Breast epithelium (tissue), 4 donors: ENCODE data around the gene SLC37A3. TPM values are rescaled to one million over a fixed set of nuclear protein-coding genes. Genes with fewer than 3 reads are reported as not detected.
"Not testable (repeated sequence)": the region's sequence is repeated elsewhere in the genome, so short reads cannot be mapped to it uniquely, and the experiment has no call there.

Experiments used
- DNase-seq, 2 donors: peaks; one replicate each; pipeline ENCODE4 v3.0.0-alpha.2; 2019; ENCODE audit warnings: low spot score in 2 of 2
- H3K27ac ChIP-seq, 2 donors: fragments of 200-600 bp; sonication (generic) in 1 of 2; one replicate each; pipeline ENCODE4 v1.5.1; 2016 to 2019; ENCODE audit warnings: mild to moderate bottlenecking in 1 of 2
- H3K27me3 ChIP-seq, 2 donors: fragments of 200-600 bp; sonication (generic) in 1 of 2; one replicate each; pipeline versions ENCODE4 v1.5.1 to v1.6.0; 2017 to 2019; ENCODE audit warnings: control low read depth in 1 of 2, mild to moderate bottlenecking in 1 of 2
- H3K36me3 ChIP-seq: fragments of 200-600 bp; one replicate; pipeline ENCODE4 v1.5.1; 2019
- H3K4me1 ChIP-seq, 2 donors: fragments of 200-600 bp; sonication (generic); one replicate each; pipeline ENCODE4 v1.5.1; 2016 to 2019; ENCODE audit warnings: control low read depth in 1 of 2
- H3K4me3 ChIP-seq, 3 donors: fragments of 200-600 bp; sonication (generic); 1 replicate in 2 of 3; 2 replicates in 1 of 3; pipeline ENCODE4 v1.5.1; 2016 to 2019; ENCODE audit warnings: mild to moderate bottlenecking in 3 of 3, moderate library complexity in 2 of 3
- H3K9me3 ChIP-seq, 2 donors: fragments of 200-600 bp; sonication (generic) in 1 of 2; one replicate each; pipeline ENCODE4 v1.5.1; 2016 to 2019; ENCODE audit warnings: control low read depth in 1 of 2
- POLR2A ChIP-seq: fragments of 450-650 bp; IDR thresholded peaks from one replicate; pipeline ENCODE4 v1.6.1; 2016; ENCODE audit warnings: antibody characterized with exemption, mild to moderate bottlenecking, moderate library complexity
- POLR2AphosphoS5 ChIP-seq, 3 donors: sonication (generic); formaldehyde crosslinking; IDR thresholded peaks; one replicate each; pipeline ENCODE4 v1.6.1; 2017; ENCODE audit warnings: antibody characterized with exemption in 3 of 3
- intact Hi-C: fragments of 100-400 bp; cut with DNase I; formaldehyde crosslinking; loops from one replicate; pipeline ENCODE4 v1.15.1; 2023; ENCODE audit warnings: low total_unique reads
- total RNA-seq, 3 donors: library from RNA; depleted of rRNA; stranded (reverse); fragments of >200 nt; gene quantifications; one replicate each; pipeline ENCODE4 v1.1.0, GENCODE V29; 2016
- TF ChIP-seq, protein P1 (sequence below), 3 donors: fragments of 450-650 bp; IDR thresholded peaks; one replicate each; pipeline ENCODE4 v1.5.1; 2016 to 2017; ENCODE audit warnings: antibody characterized with exemption in 3 of 3, mild to moderate bottlenecking in 3 of 3, moderate library complexity in 3 of 3

SLC37A3 gene
- total RNA-seq, 3 donors from 2014 or later: 64.0 to 89.8 (median 79.3) TPM

DNA sequence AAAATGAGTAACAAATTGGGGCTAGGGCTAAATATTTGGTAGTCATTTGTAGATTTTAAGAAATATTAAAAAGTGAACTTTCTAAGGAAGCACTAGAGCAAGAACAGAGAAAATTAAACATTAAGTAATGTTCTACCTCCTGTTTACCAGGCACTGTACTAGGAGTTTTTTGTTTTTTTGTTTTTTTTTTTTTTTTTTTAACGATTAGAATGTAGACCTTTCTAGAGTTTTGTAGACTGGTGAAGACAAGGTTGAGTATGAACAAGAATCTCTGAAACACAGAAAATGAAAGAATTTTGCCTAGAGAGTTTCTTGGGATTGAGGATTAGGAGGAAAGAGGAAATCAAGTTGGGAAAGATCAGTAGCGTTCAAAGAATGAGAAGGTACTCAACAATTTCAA lies 73.6 kb downstream of the SLC37A3 start:
- H3K4me3 ChIP-seq: no peak overlapping the region
- no peak overlapping the region for H3K27ac ChIP-seq
- no peaks in the 10 kb centered on the region for H3K9me3 ChIP-seq
- TF ChIP-seq POLR2A: no peak
- peaks cover 0 to 9% of the 10 kb centered on the region in 2 donors for H3K4me1 ChIP-seq
- DNase-seq: no peak
- no peaks in the 10 kb centered on the region for H3K36me3 ChIP-seq
- intact Hi-C loops: no loop called here
- H3K27me3 ChIP-seq: no peaks in the 10 kb centered on the region

DNA sequence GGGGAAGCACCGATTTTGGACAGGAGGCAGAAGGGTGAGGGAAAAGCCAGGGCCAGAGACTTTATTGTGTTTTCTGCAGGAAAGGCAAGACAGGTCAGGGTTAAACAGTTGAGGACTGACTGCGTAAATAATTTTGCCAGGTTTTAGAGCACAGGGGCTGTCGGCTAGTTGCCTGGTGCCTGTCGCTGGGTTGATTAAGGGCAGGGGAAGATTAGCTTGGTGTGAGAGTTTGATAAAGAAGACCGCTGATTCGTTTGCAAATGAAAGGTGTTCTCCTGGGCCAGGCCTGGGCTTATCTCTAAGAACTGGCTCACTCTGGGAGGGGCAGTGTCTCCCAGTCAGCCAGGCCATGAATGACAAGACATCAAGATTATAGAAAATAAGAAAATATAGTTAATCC lies 75.6 kb downstream of the SLC37A3 start:
- no peaks in the 10 kb centered on the region for H3K36me3 ChIP-seq
- H3K9me3 ChIP-seq: no peaks in the 10 kb centered on the region
- H3K27ac ChIP-seq: no peak overlapping the region
- intact Hi-C loops: no loop called here
- no peak overlapping the region for H3K4me3 ChIP-seq
- DNase-seq: no peak
- peaks cover 0 to 9% of the 10 kb centered on the region in 2 donors for H3K4me1 ChIP-seq
- no peaks in the 10 kb centered on the region for H3K27me3 ChIP-seq
- TF ChIP-seq POLR2A (no peak), POLR2AphosphoS5 (IDR thresholded peaks at IDR 0.05) (no peak)
- TF ChIP-seq, protein P1, sequence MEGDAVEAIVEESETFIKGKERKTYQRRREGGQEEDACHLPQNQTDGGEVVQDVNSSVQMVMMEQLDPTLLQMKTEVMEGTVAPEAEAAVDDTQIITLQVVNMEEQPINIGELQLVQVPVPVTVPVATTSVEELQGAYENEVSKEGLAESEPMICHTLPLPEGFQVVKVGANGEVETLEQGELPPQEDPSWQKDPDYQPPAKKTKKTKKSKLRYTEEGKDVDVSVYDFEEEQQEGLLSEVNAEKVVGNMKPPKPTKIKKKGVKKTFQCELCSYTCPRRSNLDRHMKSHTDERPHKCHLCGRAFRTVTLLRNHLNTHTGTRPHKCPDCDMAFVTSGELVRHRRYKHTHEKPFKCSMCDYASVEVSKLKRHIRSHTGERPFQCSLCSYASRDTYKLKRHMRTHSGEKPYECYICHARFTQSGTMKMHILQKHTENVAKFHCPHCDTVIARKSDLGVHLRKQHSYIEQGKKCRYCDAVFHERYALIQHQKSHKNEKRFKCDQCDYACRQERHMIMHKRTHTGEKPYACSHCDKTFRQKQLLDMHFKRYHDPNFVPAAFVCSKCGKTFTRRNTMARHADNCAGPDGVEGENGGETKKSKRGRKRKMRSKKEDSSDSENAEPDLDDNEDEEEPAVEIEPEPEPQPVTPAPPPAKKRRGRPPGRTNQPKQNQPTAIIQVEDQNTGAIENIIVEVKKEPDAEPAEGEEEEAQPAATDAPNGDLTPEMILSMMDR (IDR thresholded peaks at IDR 0.05): no peak

DNA sequence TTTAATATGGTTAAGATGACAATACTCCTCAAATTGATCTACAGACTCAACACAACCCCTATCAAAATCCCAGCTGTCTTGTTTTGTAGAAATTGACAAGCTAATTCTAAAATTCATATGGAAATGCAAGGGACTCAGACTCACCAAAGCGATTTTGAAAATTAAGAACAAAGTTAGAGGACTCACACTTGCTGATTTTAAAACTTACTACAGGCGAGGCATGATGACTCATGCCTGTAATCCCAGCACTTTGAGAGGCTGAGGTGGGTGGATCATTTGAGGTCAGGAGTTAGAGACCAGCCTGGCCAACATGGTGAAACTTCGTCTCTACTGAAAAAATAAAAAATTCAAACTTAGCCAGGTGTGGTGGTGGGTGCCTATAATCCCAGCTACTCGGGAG lies 78.3 kb downstream of the SLC37A3 start:
- H3K27me3 ChIP-seq, H3K36me3 ChIP-seq, H3K4me1 ChIP-seq, H3K4me3 ChIP-seq, intact Hi-C loops, H3K9me3 ChIP-seq, H3K27ac ChIP-seq, DNase-seq: not testable (repeated sequence)

DNA sequence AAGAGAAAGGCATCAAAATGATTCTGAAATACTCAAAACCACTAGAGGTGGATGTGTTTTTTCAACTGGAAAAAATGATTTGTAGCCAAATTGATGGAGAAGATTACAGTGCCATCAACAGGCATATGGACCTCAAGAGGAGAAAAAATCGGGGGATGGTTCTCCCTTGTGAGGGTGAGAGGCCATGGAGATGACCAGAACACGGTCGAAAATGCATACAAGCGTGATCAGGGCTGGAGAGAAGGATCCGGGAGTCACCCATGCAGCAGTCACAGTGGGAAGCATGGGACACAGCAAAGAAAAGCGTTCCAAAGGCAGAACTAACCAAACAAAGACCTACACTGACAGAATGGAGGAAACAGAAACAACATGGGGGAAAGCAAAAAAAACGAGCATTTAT lies 80.3 kb downstream of the SLC37A3 start:
- intact Hi-C loops: loop anchor here (1.0 kb wide), 1 partner anchor 23 kb away; no protein-coding TSS in a partner anchor
- TF ChIP-seq, protein P1 (IDR thresholded peaks at IDR 0.05): no peak
- TF ChIP-seq POLR2AphosphoS5 (IDR thresholded peaks at IDR 0.05) (no peak), POLR2A (no peak)
- Histone ChIP-seq H3K36me3 (no peaks in the 10 kb centered on the region), H3K27me3 (no peaks in the 10 kb centered on the region), H3K4me3 (no peak overlapping the region), H3K9me3 (no peaks in the 10 kb centered on the region), H3K27ac (no peak overlapping the region), H3K4me1 (peaks cover 0 to 5% of the 10 kb centered on the region in 2 donors)
- no peak for DNase-seq

DNA sequence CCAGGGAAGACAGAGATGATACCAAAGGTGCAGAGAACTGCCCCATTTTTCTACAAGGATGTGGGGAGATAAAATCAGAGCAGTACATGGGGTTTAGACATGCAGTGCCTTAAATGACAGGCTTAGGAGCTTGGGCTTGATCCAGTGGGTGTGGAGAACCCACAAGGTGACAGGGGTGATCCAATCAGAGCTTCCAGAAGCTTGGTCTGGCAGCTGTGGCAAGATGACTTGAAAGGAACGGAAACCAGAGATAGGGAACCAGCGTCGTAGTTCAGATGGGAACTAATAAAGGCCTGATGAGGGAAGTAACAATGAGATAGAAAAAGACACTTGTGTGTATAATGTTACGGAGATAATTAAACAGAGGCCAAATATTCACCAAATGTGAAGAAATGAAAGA lies 80.7 kb downstream of the SLC37A3 start:
- no peak for DNase-seq
- Histone ChIP-seq H3K27me3 (no peaks in the 10 kb centered on the region), H3K4me1 (peaks cover 0 to 5% of the 10 kb centered on the region in 2 donors), H3K27ac (no peak overlapping the region), H3K9me3 (no peaks in the 10 kb centered on the region), H3K4me3 (no peak overlapping the region), H3K36me3 (no peaks in the 10 kb centered on the region)
- no peak for TF ChIP-seq POLR2A
- no peak for TF ChIP-seq POLR2AphosphoS5 (IDR thresholded peaks at IDR 0.05)
- TF ChIP-seq, protein P1 (IDR thresholded peaks at IDR 0.05): no peak
- intact Hi-C loops: no loop called here

DNA sequence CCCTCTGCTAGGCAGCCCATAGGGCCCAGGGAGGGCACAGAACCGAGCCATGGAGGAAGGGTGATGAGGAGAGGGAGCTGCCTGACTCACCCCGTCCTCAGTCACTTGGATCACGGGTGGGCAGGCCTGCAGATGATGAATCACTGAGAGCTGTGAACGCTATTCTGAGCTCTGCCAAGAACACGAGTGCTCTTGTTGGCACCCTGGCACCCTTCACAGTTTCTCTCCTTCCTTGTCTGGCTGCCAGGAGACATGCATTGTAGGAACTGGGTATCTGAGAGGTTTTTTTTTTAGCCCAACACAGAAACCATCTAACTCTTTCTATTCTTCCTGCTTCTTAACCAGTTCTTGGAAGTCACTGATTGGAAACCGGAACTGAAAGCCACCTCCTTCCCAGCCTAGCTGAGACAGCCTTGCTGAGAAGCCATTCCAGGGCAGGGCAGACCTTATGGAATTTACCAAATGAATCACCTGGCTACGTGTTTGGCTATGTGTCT lies 82.1 kb downstream of the SLC37A3 start:
- intact Hi-C loops: no loop called here
- Histone ChIP-seq H3K36me3 (no peaks in the 10 kb centered on the region), H3K27me3 (no peaks in the 10 kb centered on the region), H3K4me3 (peak overlapping the region; percentile 17 to 33 (median 23)), H3K27ac (peak overlapping the region; percentile 79 to 89), H3K4me1 (peaks cover 0 to 5% of the 10 kb centered on the region in 2 donors), H3K9me3 (no peaks in the 10 kb centered on the region)
- TF ChIP-seq POLR2AphosphoS5 (IDR thresholded peaks at IDR 0.05): peak; percentile 15 to 61 (median 45)
- TF ChIP-seq, protein P1 (IDR thresholded peaks at IDR 0.05): no peak
- peak; percentile 62 to 80 for DNase-seq
